ENCODE results near the gene SCAPER. TPM values are rescaled to one million over a fixed set of nuclear protein-coding genes. Genes with fewer than 3 reads are reported as not detected.

The SCAPER gene
- total and polyA plus RNA-seq, 2 donors (not counting 1 experiment from before 2014, with no cell fraction given): 8.3 to 61.6 TPM

GRCh38 chr15:76377751-76378150 lies 527.4 kb downstream of the SCAPER start:
- Histone ChIP-seq H3K79me2 (ENCODE audit: control insufficient read depth, insufficient read depth, low read length) (no peaks in the 10 kb centered on the region), H3K36me3 (replicated peaks in 1 of 2; ENCODE audit: control extremely low read depth in 1 of 2, control insufficient read depth in 1 of 2, extremely low read depth in 1 of 2, insufficient read depth in 2 of 2, low read length in 1 of 2) (no peaks in the 10 kb centered on the region), H3K27me3 (replicated peaks in 1 of 4; ENCODE audit: control extremely low read depth in 1 of 4, control insufficient read depth in 3 of 4, insufficient read depth in 4 of 4, low read length in 3 of 4) (no peaks in the 10 kb centered on the region), H3K27ac (ENCODE audit: low read length in 2 of 2) (no peak overlapping the region), H3K9me3 (ENCODE audit: control extremely low read depth in 1 of 3, control insufficient read depth in 2 of 3, insufficient read depth in 1 of 3, low read length in 2 of 3) (no peaks in the 10 kb centered on the region), H3K4me1 (ENCODE audit: control insufficient read depth in 2 of 2, insufficient read depth in 2 of 2, low read length in 2 of 2) (no peaks in the 10 kb centered on the region), H3K4me2 (replicated peaks; ENCODE audit: low read depth, low read length, poor library complexity, severe bottlenecking) (no peak overlapping the region), H4K20me1 (ENCODE audit: control insufficient read depth, insufficient read depth, low read length, poor library complexity, severe bottlenecking) (no peaks in the 10 kb centered on the region), H3K9ac (ENCODE audit: low read length) (no peak overlapping the region), H3K4me3 (ENCODE audit: control extremely low read depth in 1 of 5, extremely low read depth in 1 of 5, insufficient read depth in 1 of 5, low read depth in 2 of 5, low read length in 4 of 5) (no peak overlapping the region), H2AFZ (ENCODE audit: insufficient read depth, low read depth, low read length, poor library complexity, severe bottlenecking) (no peak overlapping the region)
- TF ChIP-seq, protein P1, sequence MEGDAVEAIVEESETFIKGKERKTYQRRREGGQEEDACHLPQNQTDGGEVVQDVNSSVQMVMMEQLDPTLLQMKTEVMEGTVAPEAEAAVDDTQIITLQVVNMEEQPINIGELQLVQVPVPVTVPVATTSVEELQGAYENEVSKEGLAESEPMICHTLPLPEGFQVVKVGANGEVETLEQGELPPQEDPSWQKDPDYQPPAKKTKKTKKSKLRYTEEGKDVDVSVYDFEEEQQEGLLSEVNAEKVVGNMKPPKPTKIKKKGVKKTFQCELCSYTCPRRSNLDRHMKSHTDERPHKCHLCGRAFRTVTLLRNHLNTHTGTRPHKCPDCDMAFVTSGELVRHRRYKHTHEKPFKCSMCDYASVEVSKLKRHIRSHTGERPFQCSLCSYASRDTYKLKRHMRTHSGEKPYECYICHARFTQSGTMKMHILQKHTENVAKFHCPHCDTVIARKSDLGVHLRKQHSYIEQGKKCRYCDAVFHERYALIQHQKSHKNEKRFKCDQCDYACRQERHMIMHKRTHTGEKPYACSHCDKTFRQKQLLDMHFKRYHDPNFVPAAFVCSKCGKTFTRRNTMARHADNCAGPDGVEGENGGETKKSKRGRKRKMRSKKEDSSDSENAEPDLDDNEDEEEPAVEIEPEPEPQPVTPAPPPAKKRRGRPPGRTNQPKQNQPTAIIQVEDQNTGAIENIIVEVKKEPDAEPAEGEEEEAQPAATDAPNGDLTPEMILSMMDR (IDR thresholded peaks at IDR 0.05): no peak
- no peak for TF ChIP-seq EZH2 (IDR thresholded peaks at IDR 0.05; ENCODE audit: borderline replicate concordance, insufficient read depth, low read depth, low read length, poor library complexity, severe bottlenecking)
- H3K9me3 Mint-ChIP-seq (ENCODE audit: insufficient read depth): no peaks in the 10 kb centered on the region
- no peaks in the 10 kb centered on the region for H3K4me1 Mint-ChIP-seq
- no peak overlapping the region for H3K4me3 Mint-ChIP-seq
- H3K27ac Mint-ChIP-seq: no peak overlapping the region
- intact Hi-C loops (cut with micrococcal nuclease): no loop called here
- no peak for ATAC-seq (ENCODE audit: low read depth)
- no peaks in the 10 kb centered on the region for H3K27me3 Mint-ChIP-seq
- CTCF ChIA-PET: no interaction called here
- no peak for DNase-seq
- POLR2A ChIA-PET: no interaction called here

DNA sequence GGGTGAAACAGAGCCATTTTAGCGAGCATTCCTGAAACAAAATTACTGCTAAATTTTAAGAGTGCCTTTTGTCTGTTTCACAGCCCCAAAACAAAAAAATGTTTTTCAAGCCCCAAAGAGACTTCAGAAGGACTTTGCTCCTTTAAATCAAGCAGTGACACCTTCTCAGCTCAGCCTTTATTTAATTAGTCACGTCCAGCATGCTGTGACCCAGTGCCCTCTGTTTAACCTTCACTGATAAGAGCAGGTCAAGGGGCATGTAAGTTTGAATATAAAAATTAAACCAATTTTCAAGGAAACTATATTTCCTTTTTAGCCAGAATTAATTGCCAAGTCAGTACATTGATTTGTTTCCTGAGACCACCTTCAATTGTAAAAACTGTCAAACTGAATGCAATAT lies 527.9 kb downstream of the SCAPER start:
- Histone ChIP-seq H3K4me2 (replicated peaks; ENCODE audit: low read depth, low read length, poor library complexity, severe bottlenecking) (no peak overlapping the region), H3K27me3 (replicated peaks in 1 of 4; ENCODE audit: control extremely low read depth in 1 of 4, control insufficient read depth in 3 of 4, insufficient read depth in 4 of 4, low read length in 3 of 4) (no peaks in the 10 kb centered on the region), H2AFZ (ENCODE audit: insufficient read depth, low read depth, low read length, poor library complexity, severe bottlenecking) (no peak overlapping the region), H3K9me3 (ENCODE audit: control extremely low read depth in 1 of 3, control insufficient read depth in 2 of 3, insufficient read depth in 1 of 3, low read length in 2 of 3) (no peaks in the 10 kb centered on the region), H3K4me3 (ENCODE audit: control extremely low read depth in 1 of 5, extremely low read depth in 1 of 5, insufficient read depth in 1 of 5, low read depth in 2 of 5, low read length in 4 of 5) (no peak overlapping the region), H3K4me1 (ENCODE audit: control insufficient read depth in 2 of 2, insufficient read depth in 2 of 2, low read length in 2 of 2) (no peaks in the 10 kb centered on the region), H3K9ac (ENCODE audit: low read length) (no peak overlapping the region), H3K79me2 (ENCODE audit: control insufficient read depth, insufficient read depth, low read length) (no peaks in the 10 kb centered on the region), H4K20me1 (ENCODE audit: control insufficient read depth, insufficient read depth, low read length, poor library complexity, severe bottlenecking) (no peaks in the 10 kb centered on the region), H3K36me3 (replicated peaks in 1 of 2; ENCODE audit: control extremely low read depth in 1 of 2, control insufficient read depth in 1 of 2, extremely low read depth in 1 of 2, insufficient read depth in 2 of 2, low read length in 1 of 2) (no peaks in the 10 kb centered on the region), H3K27ac (ENCODE audit: low read length in 2 of 2) (no peak overlapping the region)
- H3K4me1 Mint-ChIP-seq: no peaks in the 10 kb centered on the region
- no peaks in the 10 kb centered on the region for H3K9me3 Mint-ChIP-seq (ENCODE audit: insufficient read depth)
- CTCF ChIA-PET: no interaction called here
- TF ChIP-seq, protein P1 (IDR thresholded peaks at IDR 0.05): no peak
- no peak for TF ChIP-seq EZH2 (IDR thresholded peaks at IDR 0.05; ENCODE audit: borderline replicate concordance, insufficient read depth, low read depth, low read length, poor library complexity, severe bottlenecking)
- no peaks in the 10 kb centered on the region for H3K27me3 Mint-ChIP-seq
- no peak overlapping the region for H3K4me3 Mint-ChIP-seq
- H3K27ac Mint-ChIP-seq: no peak overlapping the region
- WGBS (ENCODE audit: insufficient coverage): 100% methylated on average over 1 of the region's 2 CpGs
- no peak for ATAC-seq (ENCODE audit: low read depth)
- intact Hi-C loops (cut with micrococcal nuclease): no loop called here
- POLR2A ChIA-PET: no interaction called here
- no peak for DNase-seq
